GM04504 (cell line): ENCODE measurements around the gene UBE2L5.

Source experiments
- DNase-seq: peaks from one replicate; pipeline ENCODE4 v3.0.0-alpha.2; 2012; ENCODE audit warnings: low read depth

UBE2L5 gene

GRCh38 chr13:30477346-30478195, 55.3 kb downstream of the UBE2L5 start:
- DNase-seq: no peak
